Measurements from ENCODE around the gene TM2D3.
A peak's percentile ranks its signal among the peaks of the same experiment; 100 is the strongest.

Gene TM2D3, protein sequence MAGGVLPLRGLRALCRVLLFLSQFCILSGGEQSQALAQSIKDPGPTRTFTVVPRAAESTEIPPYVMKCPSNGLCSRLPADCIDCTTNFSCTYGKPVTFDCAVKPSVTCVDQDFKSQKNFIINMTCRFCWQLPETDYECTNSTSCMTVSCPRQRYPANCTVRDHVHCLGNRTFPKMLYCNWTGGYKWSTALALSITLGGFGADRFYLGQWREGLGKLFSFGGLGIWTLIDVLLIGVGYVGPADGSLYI

DNA sequence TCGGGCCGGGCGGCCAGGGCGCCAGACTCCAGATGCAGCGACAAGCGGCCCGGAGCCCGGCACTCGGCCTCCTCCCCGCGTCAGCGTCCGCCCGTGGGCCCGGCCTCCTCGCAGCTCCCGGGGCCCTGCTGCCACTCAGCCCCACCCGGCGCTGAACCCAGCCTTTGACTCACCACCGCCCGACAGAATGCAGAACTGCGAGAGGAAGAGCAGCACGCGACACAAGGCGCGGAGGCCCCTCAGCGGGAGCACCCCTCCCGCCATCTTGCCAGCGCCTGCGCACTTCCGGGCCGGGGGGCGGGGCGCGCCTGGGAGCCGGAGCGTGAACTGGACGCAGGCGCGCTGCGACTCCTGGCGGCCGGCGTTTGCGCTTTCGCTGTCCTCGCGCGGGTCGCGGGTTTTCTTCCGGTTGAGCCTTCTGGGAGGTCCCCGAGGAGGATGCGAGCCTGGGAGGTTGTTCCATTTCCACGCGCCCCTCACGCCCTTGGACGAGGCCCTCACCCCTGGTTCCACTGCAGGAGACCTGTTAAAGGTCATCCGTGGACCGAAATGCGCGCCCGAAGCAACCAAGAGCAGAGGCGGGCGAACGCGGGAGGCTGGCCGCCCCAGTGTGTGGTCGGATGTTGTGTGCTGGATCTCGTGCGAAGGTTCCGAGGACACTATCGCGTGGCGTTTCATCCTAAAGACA lies at the start of gene TM2D3:
TM2D3 (minus strand) TSS at position 284 of the 688 bp plus-strand sequence; CDS start at position 264, 20 bp downstream.
- peak; percentile 93 for DNase-seq (ENCODE audit: low spot score)

DNA sequence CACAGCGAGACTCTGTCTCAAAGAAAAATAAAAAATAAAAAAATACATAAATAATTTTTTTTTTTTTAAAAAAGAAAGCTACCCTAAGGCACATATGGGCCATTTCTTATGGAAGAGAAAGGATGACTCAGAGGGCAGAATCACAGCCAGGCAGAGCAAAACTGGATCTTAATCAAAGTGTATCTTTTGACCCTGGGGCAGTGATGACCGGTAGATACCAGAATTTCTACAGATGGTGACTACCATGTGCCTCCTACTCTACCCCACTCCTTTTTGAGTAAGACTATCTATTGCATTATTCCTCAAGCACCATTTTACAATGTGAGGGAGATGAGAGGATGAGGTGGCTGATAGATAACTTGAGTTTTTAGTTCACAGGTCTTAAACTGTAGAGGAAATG lies 46.1 kb upstream of the TM2D3 start:
- DNase-seq (ENCODE audit: low spot score) = no peak

DNA sequence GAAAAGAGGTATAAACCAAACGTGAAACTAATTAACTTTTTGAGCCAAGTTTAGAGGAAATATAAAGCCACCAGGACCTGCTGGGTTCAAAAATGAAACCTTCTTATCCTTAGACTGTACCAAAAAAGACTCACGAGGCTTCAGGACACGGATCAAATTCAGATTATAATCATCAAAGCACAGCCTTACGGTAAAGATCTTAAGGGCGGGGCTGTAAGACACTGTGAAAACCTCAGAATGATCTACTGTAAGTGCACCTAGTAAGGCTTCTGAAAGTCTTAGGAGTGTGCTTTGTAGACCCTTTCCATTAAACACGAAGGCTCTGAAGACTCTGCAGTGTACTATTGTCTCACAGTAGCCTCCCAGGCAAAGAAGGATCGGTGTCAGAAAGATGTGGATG lies 45.3 kb upstream of the TM2D3 start:
- DNase-seq (ENCODE audit: low spot score) = no peak

DNA sequence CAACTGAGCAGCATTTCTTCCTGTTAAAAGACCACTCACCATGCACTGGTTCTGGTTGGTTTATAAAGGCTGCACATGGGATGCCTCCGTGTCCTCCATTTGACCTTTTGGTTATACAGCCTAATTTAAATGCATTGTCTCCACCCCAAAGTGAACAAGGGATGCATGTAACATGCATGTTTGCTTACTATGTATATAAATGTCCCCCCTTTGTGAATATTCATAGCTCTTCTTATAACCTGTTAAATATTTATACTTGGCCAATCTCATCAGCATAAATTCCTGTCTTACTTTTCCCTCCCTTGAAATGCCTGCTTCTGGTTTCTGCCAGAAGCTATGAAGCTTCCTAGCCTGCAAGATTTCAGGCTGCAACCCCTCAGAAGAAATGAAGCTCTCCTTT lies 44.6 kb upstream of the TM2D3 start:
- no peak for DNase-seq (ENCODE audit: low spot score)

DNA sequence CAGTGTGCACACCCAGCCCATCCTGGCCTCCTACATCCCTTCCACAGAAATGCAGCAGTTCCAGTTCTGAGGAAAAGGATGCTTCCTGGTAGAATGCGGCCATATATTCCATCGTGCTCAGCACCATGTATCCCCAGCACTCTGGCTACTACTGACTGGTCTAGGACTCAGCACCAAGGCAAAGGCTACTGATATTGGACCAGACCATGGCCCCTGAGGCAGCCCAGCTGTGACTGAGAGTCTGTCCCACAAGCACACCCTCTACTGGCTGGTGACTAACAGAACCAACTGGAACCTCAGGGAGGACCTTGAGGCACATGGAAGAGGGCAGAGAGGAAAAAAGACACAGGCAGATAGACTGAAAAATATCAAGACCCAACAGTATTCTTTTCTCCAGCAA lies 42.1 kb upstream of the TM2D3 start:
- no peak for DNase-seq (ENCODE audit: low spot score)

DNA sequence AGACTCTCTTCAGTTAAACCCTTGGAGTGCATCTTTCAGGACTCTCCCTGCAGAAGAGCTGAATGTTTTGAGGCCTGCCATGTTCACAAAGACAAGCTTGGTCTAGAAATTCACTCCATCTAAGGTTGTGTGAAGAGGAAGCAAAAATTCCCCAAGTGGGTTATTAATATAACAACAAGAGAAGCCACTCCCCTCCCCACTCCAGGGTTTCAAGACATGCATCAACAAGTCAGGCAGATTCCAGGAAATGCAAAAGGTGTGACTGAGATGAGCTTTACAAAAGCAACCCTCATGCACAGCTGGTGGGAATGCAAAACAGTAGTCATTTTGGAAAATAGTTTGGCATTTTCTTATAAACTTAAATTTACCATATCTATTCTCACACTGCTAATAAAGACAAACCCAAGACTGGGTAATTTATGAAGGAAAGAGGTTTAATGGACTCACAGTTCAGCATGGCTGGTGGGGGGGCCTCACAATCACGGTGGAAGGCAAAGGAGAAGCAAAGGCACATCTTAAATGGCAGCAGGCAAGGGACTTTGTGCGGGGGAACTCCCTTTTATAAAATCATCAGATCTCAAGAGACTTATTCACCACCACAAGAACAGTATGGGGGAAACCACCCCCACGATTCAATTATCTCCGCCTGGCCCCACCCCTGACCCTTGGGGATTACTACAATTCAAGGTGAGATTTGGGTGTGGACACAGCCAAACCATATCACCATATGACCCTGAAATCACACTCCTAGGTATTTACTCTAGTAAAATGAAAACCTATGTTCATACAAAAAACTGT lies 40.8 kb upstream of the TM2D3 start:
- no peak for DNase-seq (ENCODE audit: low spot score)

DNA sequence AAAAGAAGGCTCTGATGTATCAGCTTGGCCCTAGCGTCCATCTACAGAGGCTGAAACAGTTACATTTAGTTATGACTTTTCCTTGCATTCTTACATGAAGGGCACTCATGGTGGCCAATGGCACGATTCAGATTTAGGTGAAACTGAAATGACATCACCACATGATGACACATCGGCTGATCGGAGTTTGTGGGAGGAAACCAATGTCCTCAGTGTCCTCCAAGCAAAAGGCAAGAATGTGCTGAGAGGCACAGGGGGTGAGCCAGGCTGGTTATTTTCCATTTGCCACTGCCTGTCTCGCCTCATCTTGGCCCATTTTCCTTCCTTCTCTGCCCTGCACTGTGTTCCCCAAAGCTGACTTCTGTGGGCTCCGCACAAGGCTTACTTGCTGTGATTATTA lies 37.7 kb upstream of the TM2D3 start:
- DNase-seq (ENCODE audit: low spot score) = peak; percentile 40

DNA sequence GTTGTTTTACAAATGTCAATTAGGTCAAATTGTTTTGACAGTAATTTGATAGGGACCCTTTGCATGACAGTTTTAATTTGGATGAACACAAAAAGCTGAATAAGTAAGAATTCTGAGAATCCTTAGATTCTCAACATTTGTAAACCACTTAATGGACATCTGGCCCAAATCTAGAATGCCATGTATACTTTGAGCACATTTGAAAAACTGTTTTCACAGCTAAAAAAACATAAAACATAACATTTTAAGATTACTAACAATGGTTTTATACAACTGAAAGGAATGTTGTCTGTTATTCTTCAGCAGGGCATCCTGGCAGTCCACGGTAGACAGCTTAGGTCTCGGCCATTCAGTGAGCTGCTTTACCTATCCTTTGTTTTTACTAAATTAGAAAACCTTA lies 34.5 kb upstream of the TM2D3 start:
- DNase-seq (ENCODE audit: low spot score) = no peak

DNA sequence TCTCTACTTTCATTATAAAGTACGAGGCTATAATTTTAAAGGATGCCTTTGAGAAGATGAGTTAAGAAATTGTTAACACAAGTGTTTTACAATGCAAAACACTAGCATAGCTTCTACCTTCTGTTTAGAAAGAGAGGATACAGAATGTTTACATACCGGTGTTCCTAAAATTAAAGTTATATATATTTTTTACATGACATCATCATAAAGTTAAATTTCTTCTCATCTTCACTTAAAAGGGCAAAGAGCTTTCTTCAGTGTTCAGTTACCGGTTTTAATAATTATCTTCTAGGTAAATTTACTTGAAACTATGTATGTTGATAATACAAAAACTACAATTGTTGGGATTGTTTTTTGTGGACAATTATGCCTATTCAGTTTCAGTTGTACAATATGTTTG lies 32.7 kb upstream of the TM2D3 start:
- no peak for DNase-seq (ENCODE audit: low spot score)

DNA sequence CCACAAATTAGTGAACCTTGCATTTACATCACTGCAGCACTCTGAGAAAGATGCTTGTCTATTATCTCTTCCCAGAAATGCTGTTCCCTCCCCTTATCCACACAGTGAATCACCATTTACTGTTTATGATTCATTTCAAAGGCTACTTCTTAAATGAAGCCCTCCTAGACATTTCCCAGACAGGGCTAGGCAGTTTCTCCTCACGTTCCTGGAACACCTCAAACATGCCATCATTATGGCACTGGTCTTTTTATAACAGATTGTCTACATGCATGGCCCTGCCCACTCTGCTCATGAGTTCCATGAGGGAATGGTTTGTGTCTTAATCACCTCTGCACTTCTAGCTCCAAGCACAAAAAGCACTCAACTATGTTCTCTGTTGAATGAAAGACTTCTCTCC lies 32.2 kb upstream of the TM2D3 start:
- no peak for DNase-seq (ENCODE audit: low spot score)

DNA sequence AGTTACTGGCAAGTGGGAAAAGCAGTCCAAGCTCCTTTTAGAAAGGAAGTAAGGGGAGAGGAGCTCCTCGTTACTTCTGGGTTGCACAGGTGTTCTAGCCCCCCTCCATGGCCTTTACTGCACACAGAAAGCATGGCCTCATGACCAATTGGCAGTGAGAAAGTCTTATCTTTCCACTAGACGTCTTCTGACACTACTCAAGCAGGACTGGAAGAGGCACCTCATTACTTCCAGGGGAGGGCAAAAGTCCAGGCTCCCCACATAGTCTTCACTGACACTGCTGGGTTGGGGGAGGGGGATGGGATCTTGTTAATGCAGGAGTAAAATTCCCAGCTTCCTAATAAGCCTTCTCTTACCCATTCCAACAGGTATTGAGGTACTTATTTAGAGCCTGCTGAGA lies 27.6 kb upstream of the TM2D3 start:
- no peak for DNase-seq (ENCODE audit: low spot score)

DNA sequence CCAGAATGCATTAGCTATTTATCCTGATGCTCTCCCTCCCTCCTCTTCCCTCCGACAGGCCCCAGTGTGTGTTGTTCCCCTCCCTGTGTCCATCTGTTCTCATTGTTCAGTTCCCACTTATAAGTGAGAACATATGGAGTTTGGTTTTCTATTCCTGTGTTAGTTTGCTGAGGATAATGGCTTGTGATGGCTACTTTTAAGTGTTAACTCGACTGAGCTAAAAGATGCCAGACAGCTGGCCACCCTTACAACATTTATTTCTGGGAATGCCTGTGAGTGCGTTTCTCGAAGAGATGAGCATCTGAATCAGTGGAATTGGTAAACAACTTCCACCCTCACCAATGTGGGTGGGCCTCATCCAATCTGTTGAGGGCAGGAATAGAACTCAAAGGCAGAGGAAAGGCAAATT lies 24.7 kb upstream of the TM2D3 start:
- DNase-seq (ENCODE audit: low spot score) = no peak

DNA sequence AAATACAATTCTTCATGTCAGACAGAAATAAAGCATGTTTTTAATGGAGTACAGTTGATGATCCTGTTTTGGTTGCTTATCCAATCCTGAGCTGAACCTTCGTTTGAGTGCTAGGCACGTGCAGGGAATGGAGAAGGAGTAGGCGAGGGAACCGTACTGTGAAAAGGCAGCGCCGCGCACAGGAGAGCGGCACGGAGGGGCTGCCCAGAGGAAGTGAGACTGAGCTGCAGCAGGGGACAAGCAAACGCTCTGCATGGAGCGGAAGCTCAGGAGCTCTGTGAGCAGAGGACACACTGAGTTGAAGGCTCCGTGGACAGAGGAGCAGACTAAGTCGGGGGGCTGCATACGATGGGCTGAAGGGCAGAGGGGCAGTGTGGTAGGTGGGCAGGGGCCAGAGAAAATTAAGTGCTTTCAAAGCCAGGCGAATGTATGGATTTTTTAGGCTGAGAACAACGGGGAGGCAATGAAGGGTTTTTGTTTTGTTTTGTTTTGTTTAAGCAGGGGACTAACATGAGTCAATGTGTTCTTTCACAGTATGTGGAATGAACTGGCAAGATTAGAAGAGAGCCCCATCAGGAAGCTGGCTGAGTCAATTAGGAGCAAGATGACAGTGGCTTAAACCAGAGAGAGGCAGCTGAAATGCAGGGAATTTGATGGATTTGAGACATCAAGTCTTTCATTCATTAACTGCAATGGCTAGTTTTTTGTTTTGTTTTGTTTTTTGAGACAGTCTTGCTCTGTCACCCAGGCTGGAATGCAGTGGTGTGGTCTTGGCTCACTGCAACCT lies 23.8 kb upstream of the TM2D3 start:
- DNase-seq (ENCODE audit: low spot score) = no peak

DNA sequence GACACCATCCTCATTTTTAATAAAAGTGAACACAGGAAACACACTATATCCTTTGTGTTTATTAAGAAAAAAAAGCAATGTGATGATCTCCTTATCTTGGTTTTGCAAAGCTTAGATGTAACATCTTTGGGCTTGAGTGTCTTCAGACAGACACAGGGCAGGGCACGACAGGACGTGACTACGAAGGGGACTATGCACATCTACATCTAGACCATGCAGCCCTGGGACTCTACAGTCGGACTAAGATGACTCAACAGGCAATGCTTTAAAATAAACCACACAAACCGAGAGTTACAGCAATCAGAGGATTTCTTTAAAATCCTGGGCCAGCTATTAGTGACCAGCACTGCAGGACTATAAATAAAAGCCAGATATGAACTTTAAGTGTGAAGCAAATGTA lies 22.8 kb upstream of the TM2D3 start:
- DNase-seq (ENCODE audit: low spot score) = no peak

DNA sequence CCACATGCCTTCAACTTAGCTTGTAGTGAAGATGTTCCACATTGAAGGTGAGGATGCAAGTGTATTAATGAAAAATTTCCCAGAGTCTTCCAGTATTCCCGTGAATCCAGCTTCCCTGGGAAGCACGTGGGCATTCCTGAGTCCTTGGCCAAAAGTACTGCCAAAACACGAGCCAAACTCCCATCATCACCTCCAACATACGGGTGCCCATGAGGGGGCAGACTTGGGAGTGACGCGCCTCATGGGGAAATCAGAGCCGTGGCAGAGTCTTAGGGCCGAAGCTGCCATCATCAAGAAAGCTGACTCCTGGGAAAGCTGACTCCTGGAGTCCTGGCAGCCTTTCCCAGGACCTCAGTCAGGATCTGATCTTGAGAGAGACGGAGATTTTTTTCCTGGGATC lies 20.1 kb upstream of the TM2D3 start:
- DNase-seq (ENCODE audit: low spot score) = no peak

DNA sequence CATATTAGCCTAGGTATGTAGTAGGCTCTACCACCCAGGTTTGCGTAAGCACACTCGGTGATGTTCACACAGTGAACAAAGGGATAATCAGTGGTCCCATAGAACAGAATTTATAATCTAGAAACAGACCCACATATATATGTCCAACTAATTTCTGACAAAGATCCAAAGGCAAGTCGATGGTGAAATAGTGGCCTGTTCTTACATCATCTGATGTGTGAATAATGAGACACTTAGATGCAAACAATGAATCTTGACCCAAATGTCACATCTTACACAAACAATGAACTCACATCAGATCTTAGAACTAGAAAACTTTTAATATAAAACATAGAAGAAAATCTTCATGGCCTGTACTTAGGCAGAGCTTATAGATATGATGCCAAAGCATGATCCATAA lies 17.6 kb upstream of the TM2D3 start:
- DNase-seq (ENCODE audit: low spot score) = no peak

DNA sequence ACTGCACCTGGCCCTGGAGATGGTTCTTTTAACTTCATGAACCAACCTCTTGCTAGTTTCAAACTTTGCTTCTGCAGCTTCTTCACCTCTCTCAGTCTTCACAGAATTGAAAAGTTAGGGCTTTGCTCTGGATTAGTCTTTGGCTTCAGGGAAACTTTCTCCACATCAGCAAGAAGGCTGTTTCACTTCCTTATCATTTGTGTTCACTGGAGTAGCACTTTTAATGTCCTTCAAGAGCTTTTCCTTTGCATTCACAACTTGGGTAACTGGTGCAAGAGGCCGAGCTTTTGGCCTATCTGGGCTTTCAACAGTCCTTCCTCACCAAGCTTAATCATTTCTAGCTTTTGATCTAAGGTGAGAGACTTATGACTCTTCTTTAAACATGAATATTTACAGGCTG lies 15.7 kb upstream of the TM2D3 start:
- no peak for DNase-seq (ENCODE audit: low spot score)

DNA sequence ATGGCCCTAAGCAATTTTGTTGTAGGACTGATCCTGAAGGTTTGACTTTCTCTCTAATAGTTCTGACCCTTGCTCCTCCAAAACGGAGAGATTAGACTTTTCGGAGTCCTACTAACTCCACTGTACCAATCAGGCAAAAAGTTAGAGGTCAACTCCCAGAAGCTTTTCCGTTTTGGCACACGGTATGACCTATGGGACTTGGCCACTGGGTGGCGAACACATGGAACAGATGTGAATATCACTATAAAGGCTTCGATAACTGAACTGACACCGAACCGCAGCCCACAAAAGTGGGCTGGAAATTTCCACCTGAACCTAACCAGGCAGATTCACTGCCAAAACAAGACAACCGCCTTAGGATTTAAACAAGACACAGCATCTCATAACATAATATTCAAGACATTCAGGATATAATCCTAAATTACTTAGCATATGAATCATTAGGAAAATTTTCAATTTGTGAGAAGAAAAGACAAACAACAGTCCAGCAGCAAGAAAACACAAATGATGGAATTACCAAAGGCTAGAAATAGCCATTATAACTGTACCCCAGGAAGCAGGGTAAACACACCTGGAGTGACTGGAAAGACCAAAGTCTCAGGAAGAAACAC lies 12.2 kb upstream of the TM2D3 start:
- DNase-seq (ENCODE audit: low spot score) = no peak

DNA sequence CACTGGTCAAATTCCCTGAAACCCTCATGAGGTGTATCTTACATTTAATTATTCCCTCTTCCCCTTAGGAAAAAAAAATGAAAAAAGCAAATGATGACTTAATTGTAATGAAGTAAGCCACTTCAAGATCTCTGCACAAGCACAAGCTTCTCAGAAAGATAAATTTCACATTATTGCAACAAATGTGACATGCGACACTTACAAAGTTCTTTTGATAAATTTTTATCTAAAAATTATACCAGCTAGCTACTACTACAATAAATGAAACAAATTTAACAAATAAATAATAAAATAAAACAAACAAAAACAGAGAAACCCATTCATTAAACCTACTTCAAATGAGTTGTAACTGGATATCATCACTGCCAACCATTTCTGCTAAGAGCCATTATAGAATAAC lies 10.0 kb upstream of the TM2D3 start:
- DNase-seq (ENCODE audit: low spot score) = no peak

DNA sequence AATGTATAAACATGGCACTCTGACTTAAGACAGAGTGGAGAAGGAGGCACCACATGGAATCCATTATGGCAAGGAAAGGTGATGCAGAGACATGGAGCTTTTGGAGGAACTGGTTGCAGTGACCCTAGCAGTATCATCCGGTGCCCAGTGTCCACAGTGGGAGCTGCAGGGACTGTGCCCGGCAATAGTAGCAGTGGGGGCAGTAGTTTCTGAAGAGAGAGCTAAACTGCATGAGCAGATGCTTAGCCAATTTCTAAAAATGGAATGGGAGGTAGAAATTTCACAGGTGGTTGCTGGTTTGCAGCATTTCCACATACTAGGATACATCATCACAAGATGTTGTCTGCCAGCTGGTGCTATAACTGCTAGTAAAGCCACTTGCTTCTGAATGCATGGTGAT lies 7.8 kb upstream of the TM2D3 start:
- DNase-seq (ENCODE audit: low spot score) = no peak

DNA sequence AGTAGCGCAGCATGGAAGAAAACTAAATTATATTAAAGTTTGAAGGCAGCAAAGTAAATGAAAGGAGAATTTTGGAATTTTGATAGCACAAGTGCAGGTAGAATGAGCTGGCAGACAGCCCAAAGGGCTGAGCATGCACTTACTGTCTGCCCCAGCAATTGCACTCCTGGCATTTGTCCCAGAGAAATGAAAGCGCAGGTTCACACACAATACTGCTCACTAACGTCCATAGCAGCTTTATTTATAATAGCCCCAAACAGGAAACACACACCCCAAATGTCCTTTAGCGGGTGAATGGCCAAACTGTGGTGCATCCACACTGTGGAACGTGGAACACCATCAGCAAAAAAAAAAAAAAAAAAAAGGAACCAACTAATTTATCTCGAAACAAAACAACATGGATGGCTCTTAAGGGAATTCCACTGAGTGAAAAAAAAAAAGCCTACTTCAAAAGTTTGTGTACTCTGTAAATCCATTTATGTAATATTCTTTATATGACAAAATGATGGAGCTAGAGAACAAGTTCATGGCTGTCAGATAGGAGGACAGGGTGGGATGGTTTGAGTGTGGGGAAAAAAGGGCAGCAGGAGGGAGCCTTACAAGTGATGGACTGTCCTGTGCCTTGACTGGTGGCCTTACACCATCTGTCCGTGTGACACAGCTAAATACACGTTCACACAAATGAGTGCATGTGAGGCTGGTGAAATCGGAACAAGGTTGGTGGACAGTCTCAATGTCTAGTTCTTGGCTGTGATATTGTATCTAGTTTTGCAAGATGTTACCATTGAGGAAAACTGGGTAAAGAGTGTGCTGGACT lies 6.0 kb upstream of the TM2D3 start:
- DNase-seq (ENCODE audit: low spot score) = no peak
